GM19023 (cell line): ENCODE data around the gene CEBPA.

ENCODE experiments used
- ATAC-seq: cut with Tn5 transposase; IDR thresholded peaks from one replicate; pipeline ENCODE4 v1.9.1; 2021; ENCODE audit warnings: mild to moderate bottlenecking, moderate library complexity; ENCODE audit not compliant: unreplicated experiment

Gene CEBPA

GRCh38 chr19:33289261-33289660 is 13.1 kb downstream of the CEBPA start:
- no peak for ATAC-seq

- no peak for ATAC-seq
These were observed 13.7 kb downstream of the CEBPA start for GRCh38 chr19:33288666-33289065.

GRCh38 chr19:33287927-33288326 is 14.4 kb downstream of the CEBPA start:
- no peak for ATAC-seq

- no peak for ATAC-seq
These were observed 14.9 kb downstream of the CEBPA start for GRCh38 chr19:33287438-33287837.

GRCh38 chr19:33286899-33287298 is 15.4 kb downstream of the CEBPA start:
- no peak for ATAC-seq

- no peak for ATAC-seq
These were observed 16.9 kb downstream of the CEBPA start for GRCh38 chr19:33285441-33285927.

- no peak for ATAC-seq
These were observed 17.6 kb downstream of the CEBPA start for GRCh38 chr19:33284756-33285155.

GRCh38 chr19:33284146-33284643 is 18.1 kb downstream of the CEBPA start:
- ATAC-seq = no peak

- ATAC-seq = no peak
These were observed 18.7 kb downstream of the CEBPA start for GRCh38 chr19:33283589-33283988.

- ATAC-seq = no peak
These were observed 20.2 kb downstream of the CEBPA start for GRCh38 chr19:33282036-33282671.

- no peak for ATAC-seq
These were observed 20.9 kb downstream of the CEBPA start for GRCh38 chr19:33281296-33281926.

- no peak for ATAC-seq
These were observed 21.9 kb downstream of the CEBPA start for GRCh38 chr19:33280351-33280921.

- no peak for ATAC-seq
These were observed 22.6 kb downstream of the CEBPA start for GRCh38 chr19:33279430-33280350.

GRCh38 chr19:33278403-33279269 is 23.7 kb downstream of the CEBPA start:
- no peak for ATAC-seq

GRCh38 chr19:33278023-33278402 is 24.3 kb downstream of the CEBPA start:
- ATAC-seq = no peak

GRCh38 chr19:33277434-33277833 is 24.9 kb downstream of the CEBPA start:
- no peak for ATAC-seq

GRCh38 chr19:33275933-33276619 is 26.3 kb downstream of the CEBPA start:
- ATAC-seq = no peak

- no peak for ATAC-seq
These were observed 26.8 kb downstream of the CEBPA start for GRCh38 chr19:33275559-33275932.

- no peak for ATAC-seq
These were observed 27.4 kb downstream of the CEBPA start for GRCh38 chr19:33274663-33275558.
